Hematopoietic multipotent progenitor cell (in vitro differentiated cells): ENCODE results near the gene SFXN3. TPM values are rescaled to one million over a fixed set of nuclear protein-coding genes. Genes with fewer than 3 reads are reported as not detected.
A peak's percentile ranks its signal among the peaks of the same experiment; 100 is the strongest.

ENCODE experiments used
- DNase-seq, 3 donors: peaks; one replicate each; pipeline ENCODE4 v3.0.0-alpha.2; 2011 to 2015; ENCODE audit warnings: low read depth in 2 of 3, low spot score in 2 of 3
- total RNA-seq: library from RNA; depleted of rRNA; stranded (reverse); fragments of >200 nt; gene quantifications from one replicate; pipeline ENCODE4 v1.2.3, GENCODE V29; 2012

The SFXN3 gene
- total RNA-seq, 1 donor, result 123 TPM

DNA sequence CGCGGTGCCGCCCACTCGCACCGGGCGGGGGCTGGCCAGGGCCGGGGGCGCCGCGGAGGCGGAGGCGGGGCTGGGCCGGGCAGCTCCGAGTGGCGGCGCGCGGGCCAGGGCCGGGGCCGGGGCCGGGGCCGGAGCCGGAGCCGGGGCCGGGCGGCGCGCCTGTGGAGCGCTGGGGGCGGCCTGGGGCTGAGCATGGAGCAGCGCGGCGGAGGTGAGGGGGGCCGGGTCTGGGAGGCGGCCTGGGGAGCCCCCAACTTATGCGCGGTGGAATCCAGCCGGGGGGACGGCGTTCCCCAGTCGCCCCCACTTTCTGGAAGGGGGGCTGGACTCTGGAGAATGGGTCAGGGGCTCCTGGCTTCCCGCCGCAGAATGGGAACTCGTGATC lies 31.3 kb upstream of the SFXN3 start, which contains the start of gene LZTS2:
TSS of gene LZTS2 (plus strand) at position 67 of the 385 bp plus-strand sequence. CDS start 2,731 bp downstream, outside the sequence.
- no peak for DNase-seq

DNA sequence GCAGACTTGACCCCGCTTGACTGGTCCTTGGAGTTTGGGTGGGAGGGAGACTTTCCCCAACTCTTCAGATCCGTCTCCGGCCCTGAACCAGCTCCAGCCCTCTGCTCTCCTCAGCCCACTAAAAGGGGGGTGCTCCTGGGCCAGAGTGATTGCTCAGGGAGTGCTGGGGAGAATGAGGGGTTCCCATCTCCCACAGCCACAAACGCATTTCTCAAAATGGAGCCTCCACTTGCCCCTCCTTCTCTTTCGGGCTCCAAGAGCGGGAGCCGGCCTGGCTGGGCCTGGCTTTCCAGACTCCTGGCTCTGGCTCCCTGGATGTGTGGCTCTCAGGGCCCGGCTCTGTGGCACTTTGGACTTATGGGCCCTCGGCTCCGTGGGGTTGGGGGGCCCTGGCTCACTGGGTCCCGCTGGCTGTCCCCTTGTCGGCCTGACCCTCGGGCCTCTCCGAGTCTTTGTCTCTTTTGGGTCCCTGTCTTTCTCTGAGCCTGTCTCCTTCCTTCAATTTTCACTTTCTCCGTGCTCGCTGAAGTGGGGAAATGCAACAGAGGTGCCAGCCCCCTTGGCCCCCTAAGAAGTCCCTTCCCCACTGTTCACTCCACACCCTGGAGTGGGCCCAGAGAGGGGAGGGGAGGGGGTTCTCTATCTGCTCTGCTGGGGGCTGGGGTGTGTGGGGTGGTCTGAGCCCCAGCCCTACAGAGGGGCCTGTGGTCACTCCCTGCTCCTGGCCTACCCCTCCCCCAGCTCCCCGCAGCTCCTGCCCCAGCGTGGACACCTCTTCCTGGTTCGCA lies 30.7 kb upstream of the SFXN3 start:
- peak in 1 of 3 donors; percentile 25 for DNase-seq

DNA sequence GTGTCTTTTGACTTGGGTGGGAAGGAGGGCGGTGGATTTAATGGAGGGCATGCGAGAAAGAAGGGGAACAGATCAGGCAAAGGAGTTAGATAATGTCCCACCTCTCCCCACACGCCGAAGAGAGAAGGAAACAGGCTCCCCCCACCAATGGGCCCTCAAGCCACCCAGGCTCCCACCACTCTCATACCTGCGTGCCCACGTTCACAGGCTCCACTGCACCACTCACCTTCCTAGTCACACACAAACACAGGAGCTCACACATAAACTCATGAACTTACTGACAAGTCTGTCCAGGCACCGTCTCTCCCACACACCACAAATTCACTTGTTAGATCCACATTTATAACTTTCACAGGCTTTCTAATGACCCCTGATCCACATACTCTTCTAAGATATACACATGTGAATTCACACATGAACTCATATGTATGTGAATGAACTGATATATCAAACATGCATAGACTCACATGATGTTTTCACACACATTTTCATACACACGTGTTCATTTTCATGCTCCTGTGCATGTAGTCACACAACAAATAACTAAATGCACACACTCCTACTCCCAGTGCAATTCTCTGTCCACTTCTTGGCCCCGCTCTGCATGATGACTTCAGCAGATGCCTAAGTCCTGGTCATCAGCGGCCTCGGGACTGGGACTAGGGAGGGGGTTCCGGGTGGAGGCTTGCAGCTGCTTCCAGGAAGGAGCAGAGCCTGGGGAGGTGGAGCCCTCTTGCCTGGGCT lies 29.9 kb upstream of the SFXN3 start:
- peak in 1 of 3 donors; percentile 31 for DNase-seq

DNA sequence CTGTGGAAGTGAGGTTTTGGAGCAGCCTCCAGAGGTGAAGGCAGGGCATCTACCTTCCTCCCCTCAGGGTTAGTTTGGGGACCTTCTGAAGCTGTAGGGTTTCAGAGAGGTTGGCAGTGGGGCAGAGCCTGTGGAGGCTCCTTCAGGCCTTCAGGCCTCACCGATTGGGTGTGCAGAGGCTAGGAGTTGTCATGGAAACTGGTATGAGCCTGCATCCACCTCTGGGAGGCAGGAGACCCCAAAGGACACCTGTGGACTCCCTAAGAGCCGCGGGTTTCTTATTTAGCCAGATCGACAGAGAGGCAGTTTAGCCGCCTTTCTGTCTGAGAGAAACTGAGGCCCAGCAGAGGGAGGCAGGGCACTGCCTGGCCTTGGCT lies 29.4 kb upstream of the SFXN3 start:
- no peak for DNase-seq

DNA sequence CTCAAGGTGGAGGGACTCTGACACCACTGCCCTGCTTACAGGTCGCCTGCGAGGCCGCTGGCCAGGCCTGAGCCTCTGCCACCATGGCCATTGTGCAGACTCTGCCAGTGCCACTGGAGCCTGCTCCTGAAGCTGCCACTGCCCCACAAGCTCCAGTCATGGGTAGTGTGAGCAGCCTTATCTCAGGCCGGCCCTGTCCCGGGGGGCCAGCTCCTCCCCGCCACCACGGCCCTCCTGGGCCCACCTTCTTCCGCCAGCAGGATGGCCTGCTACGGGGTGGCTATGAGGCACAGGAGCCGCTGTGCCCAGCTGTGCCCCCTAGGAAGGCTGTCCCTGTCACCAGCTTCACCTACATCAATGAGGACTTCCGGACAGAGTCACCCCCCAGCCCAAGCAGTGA lies 28.6 kb upstream of the SFXN3 start:
- DNase-seq, result no peak

DNA sequence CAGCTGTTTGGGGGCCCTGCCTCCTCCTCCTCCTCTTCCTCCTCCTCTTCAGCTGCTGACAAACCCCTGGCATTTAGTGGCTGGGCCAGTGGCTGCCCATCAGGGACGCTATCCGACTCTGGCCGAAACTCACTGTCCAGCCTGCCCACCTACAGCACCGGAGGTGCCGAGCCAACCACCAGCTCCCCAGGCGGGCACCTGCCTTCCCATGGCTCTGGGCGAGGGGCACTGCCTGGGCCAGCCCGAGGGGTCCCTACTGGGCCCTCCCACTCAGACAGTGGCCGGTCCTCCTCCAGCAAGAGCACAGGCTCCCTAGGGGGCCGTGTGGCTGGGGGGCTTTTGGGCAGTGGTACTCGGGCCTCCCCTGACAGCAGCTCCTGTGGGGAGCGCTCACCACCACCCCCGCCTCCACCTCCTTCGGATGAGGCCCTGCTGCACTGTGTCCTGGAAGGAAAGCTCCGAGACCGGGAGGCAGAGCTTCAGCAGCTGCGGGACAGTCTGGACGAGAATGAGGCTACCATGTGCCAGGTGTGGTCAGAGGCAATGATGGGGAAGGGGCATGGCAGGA lies 27.3 kb upstream of the SFXN3 start:
- no peak for DNase-seq

DNA sequence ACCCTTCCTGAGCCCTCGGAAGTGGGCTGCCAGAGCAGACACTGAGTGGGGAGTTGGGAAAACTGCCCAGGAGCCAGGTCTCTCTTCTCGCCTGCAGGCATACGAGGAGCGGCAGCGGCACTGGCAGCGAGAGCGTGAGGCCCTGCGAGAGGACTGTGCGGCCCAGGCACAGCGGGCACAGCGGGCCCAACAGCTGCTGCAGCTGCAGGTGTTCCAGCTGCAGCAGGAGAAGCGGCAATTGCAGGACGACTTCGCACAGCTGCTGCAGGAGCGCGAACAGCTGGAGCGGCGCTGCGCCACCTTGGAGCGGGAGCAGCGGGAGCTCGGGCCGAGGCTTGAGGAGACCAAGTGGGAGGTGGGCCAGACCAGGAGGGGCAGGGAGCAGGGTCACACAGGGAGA lies 25.7 kb upstream of the SFXN3 start:
- no peak for DNase-seq

DNA sequence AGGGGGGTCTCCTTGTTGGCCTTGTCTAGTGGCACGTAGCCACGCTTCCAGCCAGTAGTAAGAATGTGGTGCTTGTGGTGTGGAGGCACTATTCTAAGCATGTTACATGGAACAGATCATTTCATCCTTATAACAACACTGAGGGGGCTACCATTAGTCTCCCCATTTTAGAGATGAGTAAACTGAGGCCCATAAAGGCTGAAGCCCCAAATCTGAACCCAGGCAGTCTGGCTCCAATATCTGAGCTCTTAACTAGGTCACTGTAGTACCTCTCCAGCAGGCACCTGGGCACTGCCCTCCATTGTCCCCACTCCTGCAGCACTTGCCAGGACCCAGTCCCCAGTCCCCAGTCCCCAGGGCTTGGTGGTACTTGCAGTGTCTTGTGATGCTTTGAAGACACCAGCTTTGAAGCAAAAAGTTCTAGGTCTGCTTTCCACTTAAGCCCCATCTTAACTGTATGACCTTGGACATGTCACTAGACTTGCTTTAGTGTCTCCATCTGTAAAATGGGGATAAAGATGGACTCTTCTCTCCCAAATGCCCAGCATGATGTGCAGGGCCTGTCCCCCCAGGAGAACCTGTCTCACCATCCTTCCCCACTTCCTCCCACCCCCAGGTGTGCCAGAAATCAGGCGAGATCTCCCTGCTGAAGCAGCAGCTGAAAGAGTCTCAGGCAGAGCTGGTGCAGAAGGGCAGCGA lies 25.0 kb upstream of the SFXN3 start:
- no peak for DNase-seq

DNA sequence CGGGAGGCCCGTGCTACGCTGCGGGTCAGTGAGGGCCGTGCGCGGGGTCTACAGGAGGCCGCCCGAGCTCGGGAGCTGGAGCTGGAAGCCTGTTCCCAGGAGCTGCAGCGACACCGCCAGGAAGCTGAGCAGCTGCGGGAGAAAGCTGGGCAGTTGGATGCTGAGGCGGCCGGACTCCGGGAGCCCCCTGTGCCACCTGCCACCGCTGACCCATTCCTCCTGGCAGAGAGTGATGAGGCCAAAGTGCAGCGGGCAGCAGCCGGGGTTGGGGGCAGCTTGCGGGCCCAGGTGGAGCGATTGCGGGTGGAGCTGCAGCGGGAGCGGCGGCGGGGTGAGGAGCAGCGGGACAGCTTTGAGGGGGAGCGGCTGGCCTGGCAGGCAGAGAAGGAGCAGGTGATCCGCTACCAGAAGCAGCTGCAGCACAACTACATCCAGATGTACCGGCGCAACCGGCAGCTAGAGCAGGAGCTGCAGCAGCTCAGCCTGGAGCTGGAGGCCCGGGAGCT lies 24.4 kb upstream of the SFXN3 start:
- no peak for DNase-seq

DNA sequence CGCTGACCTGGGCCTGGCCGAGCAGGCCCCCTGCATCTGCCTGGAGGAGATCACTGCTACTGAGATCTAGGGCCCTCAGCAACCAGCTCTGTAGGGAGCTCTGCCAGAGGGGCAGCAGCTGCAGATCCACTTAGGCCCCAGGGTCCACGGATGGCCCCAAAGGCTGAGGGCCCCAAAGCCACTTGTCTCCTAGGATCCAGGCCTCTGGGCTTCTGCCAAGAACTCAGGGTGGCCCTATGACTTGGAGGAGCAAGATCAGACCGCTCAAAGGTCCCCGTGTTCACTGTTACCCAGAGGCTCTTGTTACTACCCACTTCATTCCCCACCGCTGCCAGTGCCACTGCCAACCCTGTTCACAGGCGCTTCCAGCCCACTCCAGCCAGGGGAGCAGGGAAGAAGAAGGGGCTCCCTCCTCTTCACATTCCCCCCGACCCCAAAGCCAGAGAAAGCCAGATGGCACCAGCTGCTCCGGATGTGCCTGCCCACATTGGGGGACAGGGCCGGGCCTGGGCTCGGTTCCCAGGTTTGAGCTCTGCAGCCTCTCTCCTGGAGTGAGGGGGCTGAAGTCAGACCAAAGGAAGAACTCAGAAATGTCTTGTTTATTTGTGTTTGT lies 23.8 kb upstream of the SFXN3 start:
- DNase-seq, result no peak

DNA sequence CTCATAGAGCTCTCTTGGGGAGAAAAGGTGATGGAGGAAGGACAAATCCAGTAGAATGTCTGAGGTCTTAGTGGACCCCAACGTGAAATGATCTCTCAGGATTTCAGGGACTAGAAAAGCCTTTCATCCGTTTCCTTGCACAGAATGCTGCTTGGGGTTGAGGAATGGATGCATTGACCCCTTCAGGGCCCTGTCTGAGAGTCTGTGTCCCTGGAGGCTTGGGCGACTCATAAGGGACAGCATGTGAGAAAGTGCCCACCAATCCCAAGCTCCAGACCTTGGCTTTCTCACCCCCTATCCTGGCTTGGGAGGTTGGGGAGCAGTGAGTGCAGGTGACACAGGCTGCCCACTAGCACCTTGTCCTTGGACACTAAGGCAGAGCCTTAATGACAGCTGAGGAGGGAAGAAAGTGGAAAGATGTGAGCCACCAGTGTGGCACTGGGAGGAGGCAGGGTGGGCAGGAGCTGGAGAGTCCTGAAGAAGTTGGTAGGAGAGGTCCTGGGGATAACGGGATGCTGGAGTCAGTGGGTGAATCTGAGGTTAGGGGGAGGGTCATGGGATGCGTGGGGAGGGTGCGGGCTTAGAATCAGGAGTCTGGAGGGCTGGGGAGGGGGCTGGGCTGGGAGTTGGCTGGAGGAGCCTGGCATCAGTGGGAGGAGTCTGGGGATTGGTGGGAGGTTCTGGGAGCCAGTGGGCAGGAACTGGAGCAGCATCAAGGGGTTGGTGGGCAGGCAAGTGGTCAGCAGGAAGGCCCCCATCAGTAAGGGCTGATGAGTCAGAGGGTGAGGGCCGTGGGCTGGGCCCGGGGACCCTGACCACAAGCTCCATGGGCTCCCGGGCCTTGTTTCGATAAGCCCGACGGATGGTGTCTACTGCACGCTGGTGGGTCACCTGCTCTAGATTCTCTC lies 22.9 kb upstream of the SFXN3 start:
- no peak for DNase-seq

DNA sequence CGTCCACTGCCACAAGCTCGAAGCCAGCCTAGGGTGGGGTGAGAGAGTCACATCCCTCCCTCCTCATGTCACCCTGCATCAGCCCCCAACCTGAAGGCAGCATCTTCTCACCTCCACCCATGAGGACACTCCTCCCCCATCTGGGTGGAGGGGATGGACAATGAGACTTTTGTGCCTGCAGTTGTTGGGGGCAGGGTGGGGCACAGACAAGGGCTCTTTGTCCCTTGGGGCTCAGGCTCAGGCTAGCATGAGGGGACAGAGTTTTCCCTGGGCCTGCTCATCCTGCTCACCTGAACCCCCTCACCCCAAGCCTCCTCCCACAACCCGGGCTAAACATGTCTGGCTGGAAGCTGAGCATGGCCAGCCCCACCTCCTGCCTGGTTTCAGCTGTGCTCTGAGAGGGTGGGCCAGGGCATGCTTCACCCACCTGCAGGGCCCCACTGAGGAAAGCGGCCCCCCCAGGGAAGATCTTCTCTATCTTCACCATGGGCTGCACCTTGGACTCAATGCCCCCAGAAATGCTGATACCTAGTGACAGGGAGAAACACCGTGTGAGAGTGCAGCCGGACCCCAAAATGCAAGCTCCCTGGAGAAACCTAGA lies 22.1 kb upstream of the SFXN3 start:
- DNase-seq, result no peak

DNA sequence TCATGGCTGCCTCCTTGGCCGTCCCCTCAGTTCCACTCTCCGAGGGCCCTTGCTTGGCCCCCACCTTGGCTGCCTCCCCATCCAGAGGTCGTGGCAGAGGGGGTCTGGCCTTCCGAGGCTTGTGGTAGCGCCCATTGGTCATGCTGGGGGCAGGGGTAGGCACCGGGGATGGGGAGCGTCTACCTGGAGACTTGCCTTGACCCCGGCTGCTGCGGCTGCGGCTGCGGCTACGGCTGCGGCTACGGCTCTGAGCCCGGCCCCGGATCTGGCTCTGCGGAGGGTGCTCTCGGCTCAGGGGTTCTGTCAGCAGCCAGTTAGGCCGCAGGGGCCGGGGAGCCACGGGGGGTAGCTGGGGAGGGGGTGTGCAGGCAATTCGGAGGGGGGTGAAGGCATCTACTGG lies 20.7 kb upstream of the SFXN3 start:
- no peak for DNase-seq

DNA sequence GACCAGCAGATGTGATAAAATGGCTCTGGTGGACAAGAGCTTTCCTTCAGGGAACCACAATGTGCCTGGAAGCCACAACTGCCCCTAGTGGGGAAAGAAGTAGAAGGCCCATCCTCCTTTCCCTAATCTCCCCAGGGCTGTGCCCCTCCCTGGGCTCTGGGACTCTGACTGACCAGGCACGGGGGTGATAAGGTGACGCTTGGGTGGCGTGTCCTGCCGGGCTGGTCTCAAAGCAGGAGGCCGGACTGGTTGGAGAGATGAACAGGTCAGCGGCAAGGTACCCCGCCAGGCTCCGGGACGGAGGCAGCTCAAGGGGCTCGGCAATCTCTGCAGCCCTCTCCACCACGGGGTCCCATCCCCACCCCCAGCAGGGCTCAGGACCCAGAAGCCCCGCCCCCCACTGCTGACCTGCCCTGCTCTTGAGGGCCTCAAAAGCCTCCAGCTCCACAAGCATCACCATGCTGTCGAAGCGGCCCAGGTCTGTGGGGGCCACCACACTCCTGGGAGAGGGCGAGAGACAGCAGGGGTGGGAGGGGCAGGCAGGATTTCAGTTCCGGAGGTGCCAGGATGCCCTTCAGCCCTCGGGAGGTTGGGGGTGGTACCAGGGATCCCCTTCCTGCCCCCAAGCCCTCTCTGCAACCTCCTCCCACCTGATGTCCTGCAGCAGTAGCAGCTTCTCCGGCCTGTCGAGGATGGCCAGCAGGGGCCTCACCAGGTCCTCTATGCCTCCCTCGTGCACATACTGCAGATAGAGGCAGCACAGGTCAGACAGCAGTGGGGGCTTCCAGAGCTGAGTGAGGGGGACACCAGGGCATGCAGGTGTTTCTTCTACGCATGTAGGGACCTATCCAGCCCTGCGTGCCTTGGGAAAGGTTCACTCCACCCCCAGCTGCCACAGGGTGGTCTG lies 19.3 kb upstream of the SFXN3 start:
- no peak for DNase-seq

DNA sequence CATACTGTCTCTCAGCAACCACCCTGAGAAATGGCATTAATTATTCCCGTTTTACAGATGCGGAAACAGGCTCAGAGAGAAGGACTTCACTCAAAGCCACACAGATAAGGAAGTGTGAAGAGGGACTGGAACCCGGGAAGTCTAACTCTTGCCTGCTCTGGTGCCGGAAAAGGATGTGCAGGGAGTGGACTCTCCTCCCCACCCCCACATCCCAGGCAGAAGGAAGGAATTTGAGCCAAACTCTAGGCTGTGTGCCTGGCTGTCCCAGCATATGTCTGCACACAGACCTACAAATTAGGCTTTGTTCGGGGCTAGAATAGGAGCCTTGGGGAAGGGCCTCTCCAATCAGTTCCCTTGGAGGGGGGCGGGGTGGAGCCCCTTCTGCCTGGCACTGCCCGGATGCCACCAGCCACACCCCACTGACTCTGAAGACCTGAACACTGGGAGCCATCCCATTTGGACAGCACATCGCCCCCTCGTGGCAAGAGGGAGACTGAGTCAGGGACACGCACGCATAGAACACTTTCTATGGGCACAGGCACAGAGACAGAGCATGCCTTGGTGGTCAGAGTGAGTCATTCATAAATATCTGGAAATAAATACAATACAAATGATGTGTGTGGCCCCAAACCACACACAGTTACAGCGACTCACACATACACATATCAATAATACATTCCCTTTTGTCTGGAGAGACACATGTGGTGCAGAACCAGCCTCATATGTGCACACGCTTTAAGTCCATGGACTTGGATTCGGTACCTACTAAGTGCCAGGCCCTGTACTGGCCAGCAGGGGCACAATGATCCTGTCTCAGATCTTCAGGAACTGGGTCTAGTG lies 18.3 kb upstream of the SFXN3 start:
- peak; percentile 48 to 95 (median 86) for DNase-seq

DNA sequence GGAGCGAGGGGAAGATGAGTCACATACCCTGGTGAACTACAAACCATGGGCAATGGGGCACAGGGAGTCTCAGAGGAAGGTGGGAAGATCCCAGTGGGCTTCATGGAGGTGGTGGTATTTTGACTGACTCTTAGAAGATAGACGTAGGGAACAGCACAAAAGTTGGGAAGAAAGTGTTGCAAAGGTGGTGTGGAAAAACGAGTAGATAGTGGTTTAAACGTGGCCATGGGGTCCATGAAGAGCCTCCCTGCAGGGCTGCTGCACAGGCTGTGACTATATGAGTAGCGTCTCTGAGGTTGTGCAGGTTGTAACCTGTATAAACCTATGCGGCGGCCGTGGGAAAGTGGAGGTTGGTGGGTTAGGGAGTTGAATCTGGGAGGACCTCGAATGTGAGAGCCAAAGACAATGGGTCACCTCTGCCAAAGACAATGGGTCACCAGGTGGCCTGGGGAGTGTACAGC lies 17.6 kb upstream of the SFXN3 start:
- no peak for DNase-seq

DNA sequence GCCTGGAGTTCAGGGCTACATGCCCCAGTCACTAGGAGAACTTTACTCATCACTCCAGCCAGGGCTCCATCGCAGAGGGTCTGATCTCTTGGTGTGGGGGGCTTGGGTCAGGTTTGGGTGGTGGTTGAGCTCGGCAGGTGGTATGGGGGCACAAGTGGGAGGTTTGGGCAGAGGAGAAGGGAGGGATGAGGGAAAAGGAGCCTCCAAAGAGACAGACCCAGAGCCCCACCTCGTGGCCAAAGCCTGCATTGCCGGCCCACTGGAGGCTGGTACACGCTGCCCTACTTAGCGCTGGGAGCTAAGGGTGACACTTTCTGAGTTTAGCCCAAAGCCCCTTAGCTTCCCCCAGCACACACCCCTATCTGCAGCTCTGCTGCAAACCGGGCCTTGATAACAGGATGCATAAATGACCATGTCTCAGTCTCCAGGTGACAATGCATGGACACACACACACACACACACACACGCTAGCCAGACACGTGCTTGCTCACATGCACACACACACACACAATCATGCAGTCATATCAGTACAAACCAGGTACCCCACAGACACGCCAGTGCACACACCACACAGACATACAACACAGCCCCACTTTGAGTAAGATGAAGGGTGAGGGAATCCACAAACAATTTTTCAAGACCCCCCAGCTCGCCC lies 16.7 kb upstream of the SFXN3 start:
- DNase-seq, result peak; percentile 42 to 71 (median 60)
